ENCODE results near the gene FAM78B. TPM values are rescaled to one million over a fixed set of nuclear protein-coding genes. Genes with fewer than 3 reads are reported as not detected.

FAM78B gene
- total and polyA plus RNA-seq, 8 donors = 0.44 to 8.0 (median 0.89) TPM; not detected in 2

DNA sequence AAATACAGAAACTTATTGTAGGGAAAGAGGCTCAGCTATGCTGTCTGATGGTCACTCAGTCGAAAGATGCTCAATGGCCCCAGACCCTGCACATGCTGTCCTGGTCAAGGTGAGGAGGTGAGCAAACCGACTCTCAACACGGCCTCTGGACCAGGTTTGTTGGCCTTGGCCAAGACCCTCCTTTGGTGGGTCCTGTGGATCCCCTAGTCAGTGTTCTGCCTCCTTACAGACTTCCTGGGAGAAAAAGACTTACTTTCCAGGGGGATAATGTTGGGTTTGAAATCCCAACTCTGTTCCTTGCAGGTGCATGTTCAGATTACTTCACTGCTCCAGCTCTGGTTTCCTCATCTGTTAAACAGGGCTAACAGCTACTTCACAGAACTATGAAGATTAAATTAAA lies 53.8 kb downstream of the FAM78B start:
- Histone ChIP-seq H3K4me1 (no peaks in the 10 kb centered on the region), H3K27me3 (no peaks in the 10 kb centered on the region), H3K36me3 (no peaks in the 10 kb centered on the region), H3K27ac (no peak overlapping the region), H3K9me3 (no peaks in the 10 kb centered on the region), H3K4me3 (no peak overlapping the region)
- WGBS, 5 donors = 82 to 90% (median 90%) methylated on average over 3 of the region's 3 CpGs
- intact Hi-C loops (cut with DNase I; ENCODE audit: low total_unique reads) = no loop called here
- DNase-seq = no peak
- TF ChIP-seq POLR2AphosphoS5 (IDR thresholded peaks at IDR 0.05) = no peak
- TF ChIP-seq POLR2A (IDR thresholded peaks at IDR 0.05) = no peak
- TF ChIP-seq, protein P1, sequence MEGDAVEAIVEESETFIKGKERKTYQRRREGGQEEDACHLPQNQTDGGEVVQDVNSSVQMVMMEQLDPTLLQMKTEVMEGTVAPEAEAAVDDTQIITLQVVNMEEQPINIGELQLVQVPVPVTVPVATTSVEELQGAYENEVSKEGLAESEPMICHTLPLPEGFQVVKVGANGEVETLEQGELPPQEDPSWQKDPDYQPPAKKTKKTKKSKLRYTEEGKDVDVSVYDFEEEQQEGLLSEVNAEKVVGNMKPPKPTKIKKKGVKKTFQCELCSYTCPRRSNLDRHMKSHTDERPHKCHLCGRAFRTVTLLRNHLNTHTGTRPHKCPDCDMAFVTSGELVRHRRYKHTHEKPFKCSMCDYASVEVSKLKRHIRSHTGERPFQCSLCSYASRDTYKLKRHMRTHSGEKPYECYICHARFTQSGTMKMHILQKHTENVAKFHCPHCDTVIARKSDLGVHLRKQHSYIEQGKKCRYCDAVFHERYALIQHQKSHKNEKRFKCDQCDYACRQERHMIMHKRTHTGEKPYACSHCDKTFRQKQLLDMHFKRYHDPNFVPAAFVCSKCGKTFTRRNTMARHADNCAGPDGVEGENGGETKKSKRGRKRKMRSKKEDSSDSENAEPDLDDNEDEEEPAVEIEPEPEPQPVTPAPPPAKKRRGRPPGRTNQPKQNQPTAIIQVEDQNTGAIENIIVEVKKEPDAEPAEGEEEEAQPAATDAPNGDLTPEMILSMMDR (IDR thresholded peaks at IDR 0.05) = no peak
- TF ChIP-seq EP300 (IDR thresholded peaks at IDR 0.05) = no peak

DNA sequence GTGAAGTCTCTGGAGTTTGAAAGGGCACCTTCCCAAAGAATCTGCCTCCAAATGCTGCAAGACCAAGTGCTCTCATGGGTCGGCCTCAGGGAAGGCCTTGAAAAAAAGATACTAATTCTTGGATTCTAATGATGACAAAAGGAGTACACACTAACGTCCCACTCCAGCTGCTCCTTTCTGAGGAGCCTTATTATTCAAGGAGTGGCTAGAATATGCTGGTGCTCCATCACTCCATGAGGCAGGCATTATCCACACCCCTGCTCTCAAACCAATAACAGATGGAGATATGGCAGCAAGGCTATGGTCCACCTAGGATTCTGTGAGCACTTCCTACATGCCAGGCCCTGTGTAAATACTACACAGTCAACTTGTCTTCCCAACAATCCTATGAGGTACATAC lies 54.4 kb downstream of the FAM78B start:
- intact Hi-C loops (cut with DNase I; ENCODE audit: low total_unique reads) = no loop called here
- whole genome bisulfite sequencing, 5 donors = 73 to 85% (median 77%) methylated on average over 2 of the region's 2 CpGs

DNA sequence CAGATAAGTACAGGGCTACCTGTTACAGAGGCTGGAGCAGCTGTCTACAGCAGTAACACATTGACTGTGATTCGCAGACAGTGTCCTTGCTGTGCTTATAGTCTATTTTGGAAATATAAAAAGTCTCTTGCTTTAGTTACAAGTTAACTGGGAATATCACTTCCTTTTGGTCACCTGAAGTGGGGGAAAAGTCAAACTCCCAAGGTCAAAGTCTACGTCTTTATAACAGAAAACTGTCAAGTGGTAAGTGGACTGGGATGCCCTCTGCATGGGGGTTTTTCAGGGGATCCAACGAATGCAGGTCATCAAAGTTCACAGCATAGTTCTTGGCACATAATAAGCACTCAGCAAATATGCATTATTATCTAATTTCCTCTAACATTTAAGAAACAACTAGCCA lies 55.4 kb downstream of the FAM78B start:
- Histone ChIP-seq H3K27me3 (no peaks in the 10 kb centered on the region), H3K9me3 (no peaks in the 10 kb centered on the region), H3K27ac (no peak overlapping the region), H3K4me3 (no peak overlapping the region), H3K36me3 (no peaks in the 10 kb centered on the region), H3K4me1 (no peaks in the 10 kb centered on the region)
- WGBS, 5 donors = 20 to 66% (median 65%) methylated on average over 3 of the region's 3 CpGs
- no peak for DNase-seq
- no peak for TF ChIP-seq EP300 (IDR thresholded peaks at IDR 0.05)
- TF ChIP-seq, protein P1 (IDR thresholded peaks at IDR 0.05) = no peak
- no peak for TF ChIP-seq POLR2A (IDR thresholded peaks at IDR 0.05)
- no peak for TF ChIP-seq POLR2AphosphoS5 (IDR thresholded peaks at IDR 0.05)
- intact Hi-C loops (cut with DNase I; ENCODE audit: low total_unique reads) = no loop called here

More for the DNA sequence above, 54.4 kb downstream of the FAM78B start:
- H3K4me3 ChIP-seq = no peak overlapping the region
- no peaks in the 10 kb centered on the region for H3K36me3 ChIP-seq
- H3K27ac ChIP-seq = no peak overlapping the region
- no peaks in the 10 kb centered on the region for H3K27me3 ChIP-seq
- DNase-seq = no peak
- TF ChIP-seq POLR2AphosphoS5 (IDR thresholded peaks at IDR 0.05) (no peak), EP300 (IDR thresholded peaks at IDR 0.05) (no peak), POLR2A (IDR thresholded peaks at IDR 0.05) (no peak)
- TF ChIP-seq, protein P1 (IDR thresholded peaks at IDR 0.05) = no peak
- no peaks in the 10 kb centered on the region for H3K4me1 ChIP-seq
- H3K9me3 ChIP-seq = no peaks in the 10 kb centered on the region

DNA sequence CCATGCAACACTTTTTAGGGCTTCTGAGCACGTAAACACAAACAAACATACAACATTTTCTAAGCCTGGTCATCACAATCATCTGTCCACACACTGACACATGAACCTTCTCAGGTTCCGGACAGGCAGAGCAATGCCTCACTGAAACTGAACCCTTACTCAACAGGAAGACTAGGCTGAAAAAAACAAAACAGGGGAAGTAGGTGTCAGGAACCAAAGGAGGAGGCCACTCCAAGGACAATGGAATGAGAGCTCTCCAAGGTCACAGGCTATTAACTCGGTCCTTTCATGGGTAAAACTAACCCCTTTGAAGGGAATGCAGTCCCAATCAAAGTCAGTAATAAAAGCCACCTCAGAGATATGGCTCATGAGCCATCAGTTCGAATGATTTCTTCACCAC lies 76.6 kb downstream of the FAM78B start:
- Histone ChIP-seq H3K27ac (no peak overlapping the region), H3K4me3 (no peak overlapping the region), H3K4me1 (no peaks in the 10 kb centered on the region), H3K9me3 (no peaks in the 10 kb centered on the region), H3K36me3 (no peaks in the 10 kb centered on the region), H3K27me3 (no peaks in the 10 kb centered on the region)
- 59 to 71% (median 67%) methylated on average over 4 of the region's 4 CpGs for WGBS, 5 donors
- TF ChIP-seq, protein P1 (IDR thresholded peaks at IDR 0.05) = no peak
- TF ChIP-seq POLR2A (IDR thresholded peaks at IDR 0.05) = no peak
- no peak for TF ChIP-seq POLR2AphosphoS5 (IDR thresholded peaks at IDR 0.05)
- no peak for TF ChIP-seq EP300 (IDR thresholded peaks at IDR 0.05)
- intact Hi-C loops (cut with DNase I; ENCODE audit: low total_unique reads) = no loop called here
- DNase-seq = no peak

All from stomach (tissue), 9 donors.